ENCODE measurements around the gene COL5A1. TPM values are rescaled to one million over a fixed set of nuclear protein-coding genes. Genes with fewer than 3 reads are reported as not detected.

The COL5A1 gene
- total RNA-seq, 1 donor from 2014 or later, result 87.7 TPM

DNA sequence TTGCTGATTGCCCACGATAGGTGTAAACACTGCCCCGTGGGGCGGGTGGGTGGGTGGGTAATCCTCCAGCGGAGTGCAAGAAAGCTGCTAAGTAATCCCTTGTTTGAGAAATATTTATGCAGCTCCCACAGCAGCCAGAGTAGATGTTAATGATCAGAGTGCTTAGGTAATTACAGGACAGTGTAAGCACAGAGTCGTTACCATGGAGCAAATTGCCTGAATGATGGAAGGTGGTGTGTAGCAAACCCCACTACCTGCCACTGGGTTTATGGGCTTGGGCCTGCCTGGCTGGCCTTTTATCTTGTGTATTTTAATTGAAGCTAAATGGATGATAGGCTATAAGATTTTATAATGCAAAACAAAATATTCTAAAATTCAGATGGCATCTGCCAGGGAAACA lies 110.0 kb downstream of the COL5A1 start:
- no peaks in the 10 kb centered on the region for H3K36me3 ChIP-seq (ENCODE audit: control insufficient read depth, insufficient read depth, low read length)
- no peak for DNase-seq (ENCODE audit: low read depth)
- H3K4me3 ChIP-seq (ENCODE audit: low read depth, low read length), result no peak overlapping the region
- no peaks in the 10 kb centered on the region for H3K27me3 ChIP-seq (ENCODE audit: control insufficient read depth, insufficient read depth, low read length)
- TF ChIP-seq, protein P1, sequence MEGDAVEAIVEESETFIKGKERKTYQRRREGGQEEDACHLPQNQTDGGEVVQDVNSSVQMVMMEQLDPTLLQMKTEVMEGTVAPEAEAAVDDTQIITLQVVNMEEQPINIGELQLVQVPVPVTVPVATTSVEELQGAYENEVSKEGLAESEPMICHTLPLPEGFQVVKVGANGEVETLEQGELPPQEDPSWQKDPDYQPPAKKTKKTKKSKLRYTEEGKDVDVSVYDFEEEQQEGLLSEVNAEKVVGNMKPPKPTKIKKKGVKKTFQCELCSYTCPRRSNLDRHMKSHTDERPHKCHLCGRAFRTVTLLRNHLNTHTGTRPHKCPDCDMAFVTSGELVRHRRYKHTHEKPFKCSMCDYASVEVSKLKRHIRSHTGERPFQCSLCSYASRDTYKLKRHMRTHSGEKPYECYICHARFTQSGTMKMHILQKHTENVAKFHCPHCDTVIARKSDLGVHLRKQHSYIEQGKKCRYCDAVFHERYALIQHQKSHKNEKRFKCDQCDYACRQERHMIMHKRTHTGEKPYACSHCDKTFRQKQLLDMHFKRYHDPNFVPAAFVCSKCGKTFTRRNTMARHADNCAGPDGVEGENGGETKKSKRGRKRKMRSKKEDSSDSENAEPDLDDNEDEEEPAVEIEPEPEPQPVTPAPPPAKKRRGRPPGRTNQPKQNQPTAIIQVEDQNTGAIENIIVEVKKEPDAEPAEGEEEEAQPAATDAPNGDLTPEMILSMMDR (IDR thresholded peaks at IDR 0.05; ENCODE audit: insufficient read depth, low read length, poor library complexity, severe bottlenecking), result no peak

DNA sequence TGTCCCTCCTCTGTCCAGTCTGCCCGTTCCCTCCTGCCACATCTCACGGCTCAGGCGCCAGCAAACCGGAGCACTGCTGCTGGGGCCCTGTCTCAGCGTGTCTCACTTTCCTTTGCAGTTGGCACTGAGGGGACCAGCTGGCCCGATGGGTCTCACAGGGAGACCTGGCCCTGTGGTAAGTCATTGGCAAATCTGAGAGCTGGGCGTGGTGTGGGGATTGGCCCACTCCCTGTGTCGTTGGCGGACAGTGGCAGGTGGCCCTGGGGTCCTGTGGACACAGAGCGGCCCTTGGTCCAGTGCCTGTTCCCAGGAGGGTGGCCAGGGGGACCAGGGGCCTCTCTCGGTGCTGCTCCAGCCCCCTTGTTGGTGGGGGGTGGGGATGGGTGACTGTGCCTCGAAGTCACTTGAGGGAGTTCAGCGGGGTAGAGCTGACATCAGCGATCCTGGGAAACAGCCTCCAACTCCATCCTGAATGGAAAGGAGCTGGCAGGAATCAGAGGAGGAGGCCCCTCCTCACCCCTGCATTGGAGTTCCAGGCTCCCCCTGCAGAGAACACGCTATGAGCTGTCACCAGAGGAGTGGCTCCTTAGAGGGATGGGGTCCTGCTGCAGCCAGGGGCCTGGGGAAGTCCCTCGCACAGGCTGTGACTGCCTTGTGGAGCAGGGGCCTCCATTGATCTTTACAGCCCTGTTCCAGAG lies 111.0 kb downstream of the COL5A1 start:
- no peaks in the 10 kb centered on the region for H3K36me3 ChIP-seq (ENCODE audit: control insufficient read depth, insufficient read depth, low read length)
- TF ChIP-seq, protein P1 (IDR thresholded peaks at IDR 0.05; ENCODE audit: insufficient read depth, low read length, poor library complexity, severe bottlenecking), result no peak

DNA sequence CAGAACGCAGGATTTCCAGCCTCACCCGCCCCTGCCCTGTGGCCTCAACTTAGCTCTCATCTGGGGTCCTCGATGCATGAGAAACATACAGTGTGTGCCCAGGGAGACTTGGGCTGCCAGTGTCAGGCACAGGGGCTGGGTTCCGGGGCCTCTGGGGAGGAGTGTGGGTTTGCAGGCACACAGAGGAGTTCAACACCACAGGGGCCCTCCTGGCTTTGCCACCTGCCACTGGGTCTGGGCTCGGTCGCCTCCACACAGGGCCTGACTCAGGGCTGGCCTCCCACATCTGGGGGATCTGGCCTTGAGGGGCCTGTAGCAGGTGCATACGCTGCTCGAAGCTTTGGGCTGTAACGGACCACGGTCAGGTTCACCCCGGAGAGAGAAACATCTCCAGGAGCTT lies 111.6 kb downstream of the COL5A1 start:
- DNase-seq (ENCODE audit: low read depth), result no peak
- TF ChIP-seq, protein P1 (IDR thresholded peaks at IDR 0.05; ENCODE audit: insufficient read depth, low read length, poor library complexity, severe bottlenecking), result no peak
- Histone ChIP-seq H3K36me3 (ENCODE audit: control insufficient read depth, insufficient read depth, low read length) (no peaks in the 10 kb centered on the region), H3K27me3 (ENCODE audit: control insufficient read depth, insufficient read depth, low read length) (no peaks in the 10 kb centered on the region), H3K4me3 (ENCODE audit: low read depth, low read length) (no peak overlapping the region)

More for the DNA sequence above, 111.0 kb downstream of the COL5A1 start:
- no peaks in the 10 kb centered on the region for H3K27me3 ChIP-seq (ENCODE audit: control insufficient read depth, insufficient read depth, low read length)
- DNase-seq (ENCODE audit: low read depth), result no peak
- no peak overlapping the region for H3K4me3 ChIP-seq (ENCODE audit: low read depth, low read length)

DNA sequence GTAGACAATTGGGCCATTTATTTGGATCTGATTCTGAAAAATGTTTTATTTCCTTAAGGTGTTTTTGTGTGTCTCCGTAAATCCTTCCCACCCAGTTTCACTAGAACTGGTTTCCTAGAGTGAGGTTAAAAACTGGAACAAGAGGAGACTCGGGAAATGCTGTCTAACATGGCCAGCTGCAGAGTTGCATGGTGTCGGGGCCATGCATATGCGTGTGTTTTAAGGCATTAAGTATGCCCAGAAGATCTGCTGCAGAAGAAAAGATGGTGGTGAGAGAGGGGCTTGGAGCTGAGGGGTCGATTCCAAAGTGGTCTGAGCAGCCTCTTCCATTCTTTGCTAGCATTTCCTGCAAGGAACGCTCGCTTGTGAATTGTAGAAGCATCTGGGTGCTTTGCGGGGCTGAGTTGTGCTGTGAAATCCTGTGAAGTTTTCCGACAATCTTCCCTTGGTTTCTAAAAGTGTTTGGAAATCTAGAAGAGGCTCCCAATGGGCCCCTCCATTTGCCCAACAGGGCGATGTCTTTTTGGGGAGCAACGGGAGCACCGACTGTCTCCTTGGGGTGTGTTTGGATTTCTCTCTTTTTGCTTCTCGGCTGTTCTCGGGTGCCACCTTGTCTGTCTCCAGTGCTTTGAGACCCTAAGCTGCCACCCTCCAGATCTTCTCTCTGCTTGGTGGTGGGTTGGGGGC lies 113.8 kb downstream of the COL5A1 start:
- Histone ChIP-seq H3K27me3 (ENCODE audit: control insufficient read depth, insufficient read depth, low read length) (no peaks in the 10 kb centered on the region), H3K36me3 (ENCODE audit: control insufficient read depth, insufficient read depth, low read length) (no peaks in the 10 kb centered on the region), H3K4me3 (ENCODE audit: low read depth, low read length) (no peak overlapping the region)
- TF ChIP-seq, protein P1 (IDR thresholded peaks at IDR 0.05; ENCODE audit: insufficient read depth, low read length, poor library complexity, severe bottlenecking), result no peak
- no peak for DNase-seq (ENCODE audit: low read depth)

DNA sequence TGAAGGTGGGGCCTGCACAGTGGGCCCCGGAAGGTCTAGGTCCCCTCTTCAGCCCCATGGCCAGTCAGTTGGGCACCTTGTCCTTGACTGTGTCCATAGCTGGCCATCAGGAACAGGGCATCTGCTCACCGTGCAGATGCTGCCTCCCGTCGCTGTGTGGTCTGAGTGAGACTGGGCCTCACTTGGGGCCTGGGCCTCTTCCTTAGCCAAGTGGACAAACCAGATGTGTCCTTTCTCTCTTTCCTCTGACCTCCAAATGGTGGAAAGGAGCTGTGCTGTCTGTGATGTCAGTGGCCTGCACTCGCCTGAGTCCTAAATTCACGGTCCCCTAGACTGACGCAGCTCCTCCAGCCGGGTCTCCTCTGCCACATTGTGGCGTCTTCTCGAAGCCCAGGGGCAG lies 114.5 kb downstream of the COL5A1 start:
- no peaks in the 10 kb centered on the region for H3K27me3 ChIP-seq (ENCODE audit: control insufficient read depth, insufficient read depth, low read length)
- DNase-seq (ENCODE audit: low read depth), result no peak
- H3K36me3 ChIP-seq (ENCODE audit: control insufficient read depth, insufficient read depth, low read length), result no peaks in the 10 kb centered on the region
- H3K4me3 ChIP-seq (ENCODE audit: low read depth, low read length), result no peak overlapping the region
- TF ChIP-seq, protein P1 (IDR thresholded peaks at IDR 0.05; ENCODE audit: insufficient read depth, low read length, poor library complexity, severe bottlenecking), result no peak

All from kidney epithelial cell (primary cell).